Parathyroid adenoma (tissue), 2 donors: ENCODE data around the gene TEF.

Source experiments
- H2AFZ ChIP-seq: fragments of 300-600 bp; sonication (generic); one replicate; pipeline ENCODE4 v1.7.0; 2017; ENCODE audit warnings: antibody characterized with exemption, mild to moderate bottlenecking
- H3K27ac ChIP-seq: fragments of 300-600 bp; sonication (generic); one replicate; pipeline ENCODE4 v1.7.0; 2017
- H3K27me3 ChIP-seq: fragments of 300-600 bp; sonication (generic); one replicate; pipeline ENCODE4 v1.7.0; 2017; ENCODE audit warnings: low read length; ENCODE audit not compliant: control insufficient read depth, insufficient read depth
- H3K36me3 ChIP-seq: fragments of 300-600 bp; sonication (generic); one replicate; pipeline ENCODE4 v1.7.0; 2017; ENCODE audit warnings: low read length; ENCODE audit not compliant: control insufficient read depth, insufficient read depth
- H3K4me1 ChIP-seq: fragments of 300-600 bp; sonication (generic); one replicate; pipeline ENCODE4 v1.7.0; 2017; ENCODE audit warnings: control low read depth
- H3K4me2 ChIP-seq: fragments of 300-600 bp; sonication (generic); one replicate; pipeline ENCODE4 v1.7.0; 2017; ENCODE audit warnings: low read length
- H3K4me3 ChIP-seq: fragments of 300-600 bp; sonication (generic); one replicate; pipeline ENCODE4 v1.7.0; 2017; ENCODE audit warnings: low read depth, low read length
- H3K79me2 ChIP-seq: fragments of 300-600 bp; sonication (generic); one replicate; pipeline ENCODE4 v1.7.0; 2017; ENCODE audit warnings: control low read depth
- H3K9ac ChIP-seq: fragments of 300-600 bp; sonication (generic); one replicate; pipeline ENCODE4 v1.7.0; 2017; ENCODE audit warnings: mild to moderate bottlenecking
- H3K9me3 ChIP-seq: fragments of 300-600 bp; sonication (generic); one replicate; pipeline ENCODE4 v1.7.0; 2017; ENCODE audit warnings: low read length; ENCODE audit not compliant: control insufficient read depth
- CTCF ChIP-seq: fragments of 300-600 bp; sonication (generic); IDR thresholded peaks from one replicate; pipeline ENCODE4 v1.7.0; 2017; ENCODE audit warnings: antibody characterized with exemption, mild to moderate bottlenecking
- donor health status: primary hyperparathyroidism.

Gene TEF

DNA sequence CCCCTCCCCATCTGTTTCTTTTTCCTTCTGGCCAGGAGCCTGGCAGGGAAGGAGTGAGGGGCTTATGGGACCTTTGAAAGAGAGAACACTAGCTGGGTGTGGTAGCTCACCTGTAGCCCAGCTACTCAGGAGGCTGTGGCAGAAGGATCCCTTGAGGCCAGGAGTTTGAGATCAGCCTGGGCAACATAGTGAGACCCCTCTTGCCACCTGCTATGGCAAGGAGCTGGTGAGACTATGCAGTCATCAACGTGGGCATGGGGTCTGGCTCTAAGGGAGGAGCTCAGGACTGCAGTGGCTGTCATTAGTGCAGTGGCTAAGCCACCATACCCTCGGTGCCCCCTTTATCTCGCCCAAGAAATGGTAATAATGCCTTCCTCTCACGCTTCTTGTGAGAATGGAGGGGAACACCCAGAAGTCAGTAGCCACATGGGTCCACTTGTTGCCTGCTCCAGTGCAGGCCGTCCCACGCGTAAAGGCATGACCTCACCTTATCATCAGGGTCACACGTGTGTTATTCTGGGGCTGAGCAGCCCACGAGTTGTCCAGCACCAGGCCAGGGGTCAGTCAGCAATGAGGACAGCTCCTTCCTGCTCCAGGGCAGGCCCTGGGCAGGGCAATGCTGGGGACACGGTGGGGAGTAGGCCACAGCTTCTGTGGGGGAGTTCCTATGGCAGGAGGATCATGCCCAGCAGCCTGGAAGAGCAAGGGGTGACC, 27.7 kb upstream of the TEF start:
- no peaks in the 10 kb centered on the region for H3K27me3 ChIP-seq
- TF ChIP-seq CTCF: no peak
- H3K79me2 ChIP-seq: no peaks in the 10 kb centered on the region
- no peaks in the 10 kb centered on the region for H3K9me3 ChIP-seq
- no peaks in the 10 kb centered on the region for H3K36me3 ChIP-seq
- no peak overlapping the region for H3K4me2 ChIP-seq
- no peak overlapping the region for H2AFZ ChIP-seq
- no peaks in the 10 kb centered on the region for H3K4me1 ChIP-seq
- H3K4me3 ChIP-seq: no peak overlapping the region
- no peak overlapping the region for H3K27ac ChIP-seq
- no peak overlapping the region for H3K9ac ChIP-seq

GRCh38 chr22:41354979-41355378, 26.8 kb upstream of the TEF start:
- H3K36me3 ChIP-seq: no peaks in the 10 kb centered on the region
- no peaks in the 10 kb centered on the region for H3K27me3 ChIP-seq
- H3K9me3 ChIP-seq: no peaks in the 10 kb centered on the region
- TF ChIP-seq CTCF: no peak
- H3K27ac ChIP-seq: no peak overlapping the region
- H3K4me1 ChIP-seq: no peaks in the 10 kb centered on the region
- H3K9ac ChIP-seq: no peak overlapping the region
- H3K4me2 ChIP-seq: no peak overlapping the region
- H2AFZ ChIP-seq: no peak overlapping the region
- no peak overlapping the region for H3K4me3 ChIP-seq
- no peaks in the 10 kb centered on the region for H3K79me2 ChIP-seq

DNA sequence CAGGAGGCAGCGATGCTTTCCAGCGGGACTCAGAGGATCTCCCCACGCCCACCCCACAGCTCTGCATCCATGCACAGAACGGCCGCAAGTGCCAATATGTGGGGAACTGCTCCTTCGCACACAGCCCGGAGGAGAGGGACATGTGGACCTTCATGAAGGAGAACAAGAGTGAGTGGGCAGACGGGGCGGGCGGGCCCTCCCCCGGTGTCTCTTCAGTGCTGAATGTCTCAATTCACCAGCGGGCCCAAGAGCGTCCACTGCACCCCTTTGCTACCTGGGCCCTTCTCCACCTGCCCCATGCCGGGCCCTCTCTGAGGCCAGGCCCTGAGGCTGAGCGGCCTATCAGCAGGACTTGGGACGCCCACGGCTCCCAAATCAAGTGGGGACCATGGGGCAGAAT, 25.8 kb upstream of the TEF start:
- H3K4me3 ChIP-seq: no peak overlapping the region
- H3K27me3 ChIP-seq: no peaks in the 10 kb centered on the region
- no peak overlapping the region for H2AFZ ChIP-seq
- TF ChIP-seq CTCF: no peak
- no peaks in the 10 kb centered on the region for H3K79me2 ChIP-seq
- H3K4me1 ChIP-seq: no peaks in the 10 kb centered on the region
- H3K9ac ChIP-seq: no peak overlapping the region
- H3K27ac ChIP-seq: no peak overlapping the region
- H3K9me3 ChIP-seq: no peaks in the 10 kb centered on the region
- H3K4me2 ChIP-seq: no peak overlapping the region
- H3K36me3 ChIP-seq: no peaks in the 10 kb centered on the region

DNA sequence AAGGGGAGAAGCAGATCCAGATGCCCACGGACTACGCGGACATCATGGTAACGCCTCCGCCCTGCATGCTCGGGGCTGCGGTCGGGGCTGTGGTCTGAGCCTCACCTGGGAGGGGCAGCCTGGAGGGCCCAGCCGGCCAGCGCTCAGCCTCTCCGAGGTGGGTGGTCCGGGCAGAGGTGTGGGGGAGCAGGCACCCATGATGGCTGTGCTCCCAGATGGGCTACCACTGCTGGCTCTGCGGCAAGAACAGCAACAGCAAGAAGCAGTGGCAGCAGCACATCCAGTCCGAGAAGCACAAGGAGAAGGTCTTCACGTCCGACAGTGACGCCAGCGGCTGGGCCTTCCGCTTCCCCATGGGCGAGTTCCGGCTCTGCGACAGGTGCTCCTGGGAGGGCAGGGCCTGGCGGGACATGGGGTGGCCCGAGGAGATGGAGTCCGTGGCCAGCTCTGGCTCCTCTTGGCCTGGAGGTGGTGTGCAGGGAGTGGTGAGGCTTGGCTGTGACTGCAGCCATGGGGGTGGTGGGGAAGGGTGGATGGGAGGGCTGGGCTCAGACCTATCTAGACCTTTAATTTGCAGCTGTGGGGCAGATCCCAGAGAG, 25.2 kb upstream of the TEF start:
- Histone ChIP-seq H3K4me3 (no peak overlapping the region), H3K9ac (no peak overlapping the region), H3K4me1 (no peaks in the 10 kb centered on the region), H3K27ac (no peak overlapping the region), H3K79me2 (no peaks in the 10 kb centered on the region), H3K4me2 (no peak overlapping the region), H2AFZ (no peak overlapping the region), H3K9me3 (no peaks in the 10 kb centered on the region), H3K27me3 (no peaks in the 10 kb centered on the region), H3K36me3 (no peaks in the 10 kb centered on the region)
- TF ChIP-seq CTCF: no peak

DNA sequence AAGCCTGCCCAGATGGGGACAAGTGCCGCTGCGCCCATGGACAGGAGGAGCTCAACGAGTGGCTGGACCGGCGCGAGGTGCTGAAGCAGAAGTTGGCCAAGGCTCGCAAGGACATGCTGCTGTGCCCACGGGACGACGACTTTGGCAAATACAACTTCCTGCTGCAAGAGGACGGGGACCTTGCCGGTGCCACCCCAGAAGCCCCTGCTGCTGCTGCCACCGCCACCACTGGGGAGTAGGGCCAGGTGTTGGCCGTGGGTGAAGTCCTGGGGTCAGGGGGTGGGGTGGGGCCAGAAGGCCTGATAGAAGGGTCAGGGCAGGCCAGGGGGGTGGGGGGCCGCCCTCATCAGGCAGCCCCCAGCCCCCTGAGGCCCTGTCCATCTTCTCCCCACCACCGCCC, 24.6 kb upstream of the TEF start:
- H3K27ac ChIP-seq: no peak overlapping the region
- no peaks in the 10 kb centered on the region for H3K9me3 ChIP-seq
- H3K27me3 ChIP-seq: no peaks in the 10 kb centered on the region
- no peaks in the 10 kb centered on the region for H3K36me3 ChIP-seq
- H3K4me3 ChIP-seq: no peak overlapping the region
- no peak overlapping the region for H2AFZ ChIP-seq
- no peak overlapping the region for H3K4me2 ChIP-seq
- no peaks in the 10 kb centered on the region for H3K79me2 ChIP-seq
- no peak for TF ChIP-seq CTCF
- no peak overlapping the region for H3K9ac ChIP-seq
- no peaks in the 10 kb centered on the region for H3K4me1 ChIP-seq
